Mesothelial cell of epicardium (in vitro differentiated cells): ENCODE data around the gene AFF3. TPM values are rescaled to one million over a fixed set of nuclear protein-coding genes. Genes with fewer than 3 reads are reported as not detected.

Experiments used
- DNase-seq, 2 experiments: peaks; one replicate each; pipeline ENCODE4 v3.0.0; 2021; ENCODE audit warnings: low spot score in 2 of 2; ENCODE audit not compliant: unreplicated experiment in 2 of 2
- H3K27ac Mint-ChIP-seq: 2 replicates; pipeline ENCODE4 v1.8.0; 2021; ENCODE audit warnings: mixed read lengths
- H3K27me3 Mint-ChIP-seq: 2 replicates; pipeline ENCODE4 v1.8.0; 2021; ENCODE audit warnings: low read depth, mixed read lengths
- H3K36me3 Mint-ChIP-seq: 2 replicates; pipeline ENCODE4 v1.8.0; 2021; ENCODE audit warnings: mixed read lengths
- H3K4me1 Mint-ChIP-seq: 2 replicates; pipeline ENCODE4 v1.8.0; 2021; ENCODE audit warnings: mixed read lengths
- H3K4me3 Mint-ChIP-seq: 2 replicates; pipeline ENCODE4 v1.8.0; 2021; ENCODE audit warnings: mild to moderate bottlenecking, moderate library complexity, mixed read lengths
- H3K9me3 Mint-ChIP-seq: 2 replicates; pipeline ENCODE4 v1.8.0; 2021; ENCODE audit warnings: mixed read lengths
- total RNA-seq: library from RNA; stranded (reverse); gene quantifications from 3 replicates; pipeline ENCODE4 v1.2.1, GENCODE V29; 2021
- TF ChIP-seq, protein P1 (sequence below): fragments of 200-600 bp; sonication (generic); IDR thresholded peaks from one replicate; pipeline ENCODE4 v1.5.0; 2021; ENCODE audit warnings: antibody characterized with exemption; ENCODE audit not compliant: unreplicated experiment

Gene AFF3
- total RNA-seq, 1 donor from 2014 or later: 14.4 TPM

DNA sequence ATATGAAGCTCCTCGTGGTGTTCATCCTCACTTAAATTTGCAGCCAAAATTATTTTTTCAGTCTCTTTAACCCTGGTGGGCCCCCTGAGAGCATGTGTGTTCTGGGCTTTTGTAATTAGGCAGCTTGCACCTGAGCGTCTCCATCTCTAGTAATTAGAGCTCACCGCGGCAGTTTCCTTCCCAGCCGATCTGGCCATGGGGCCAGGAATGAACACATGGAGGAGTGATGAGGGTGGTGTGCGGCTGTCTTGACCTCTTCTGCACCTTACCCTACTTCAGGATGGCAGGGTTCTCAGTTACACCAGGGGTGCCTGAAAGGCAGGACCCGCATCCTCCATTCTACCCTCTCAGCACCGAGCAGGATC, 98.5 kb downstream of the AFF3 start:
- TF ChIP-seq, protein P1, sequence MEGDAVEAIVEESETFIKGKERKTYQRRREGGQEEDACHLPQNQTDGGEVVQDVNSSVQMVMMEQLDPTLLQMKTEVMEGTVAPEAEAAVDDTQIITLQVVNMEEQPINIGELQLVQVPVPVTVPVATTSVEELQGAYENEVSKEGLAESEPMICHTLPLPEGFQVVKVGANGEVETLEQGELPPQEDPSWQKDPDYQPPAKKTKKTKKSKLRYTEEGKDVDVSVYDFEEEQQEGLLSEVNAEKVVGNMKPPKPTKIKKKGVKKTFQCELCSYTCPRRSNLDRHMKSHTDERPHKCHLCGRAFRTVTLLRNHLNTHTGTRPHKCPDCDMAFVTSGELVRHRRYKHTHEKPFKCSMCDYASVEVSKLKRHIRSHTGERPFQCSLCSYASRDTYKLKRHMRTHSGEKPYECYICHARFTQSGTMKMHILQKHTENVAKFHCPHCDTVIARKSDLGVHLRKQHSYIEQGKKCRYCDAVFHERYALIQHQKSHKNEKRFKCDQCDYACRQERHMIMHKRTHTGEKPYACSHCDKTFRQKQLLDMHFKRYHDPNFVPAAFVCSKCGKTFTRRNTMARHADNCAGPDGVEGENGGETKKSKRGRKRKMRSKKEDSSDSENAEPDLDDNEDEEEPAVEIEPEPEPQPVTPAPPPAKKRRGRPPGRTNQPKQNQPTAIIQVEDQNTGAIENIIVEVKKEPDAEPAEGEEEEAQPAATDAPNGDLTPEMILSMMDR: no peak
- no peaks in the 10 kb centered on the region for H3K9me3 Mint-ChIP-seq
- DNase-seq: no peak
- no peaks in the 10 kb centered on the region for H3K36me3 Mint-ChIP-seq
- no peak overlapping the region for H3K4me3 Mint-ChIP-seq
- H3K27me3 Mint-ChIP-seq: peaks cover 35% of the 10 kb centered on the region
- no peak overlapping the region for H3K27ac Mint-ChIP-seq
- H3K4me1 Mint-ChIP-seq: peaks cover 4% of the 10 kb centered on the region

DNA sequence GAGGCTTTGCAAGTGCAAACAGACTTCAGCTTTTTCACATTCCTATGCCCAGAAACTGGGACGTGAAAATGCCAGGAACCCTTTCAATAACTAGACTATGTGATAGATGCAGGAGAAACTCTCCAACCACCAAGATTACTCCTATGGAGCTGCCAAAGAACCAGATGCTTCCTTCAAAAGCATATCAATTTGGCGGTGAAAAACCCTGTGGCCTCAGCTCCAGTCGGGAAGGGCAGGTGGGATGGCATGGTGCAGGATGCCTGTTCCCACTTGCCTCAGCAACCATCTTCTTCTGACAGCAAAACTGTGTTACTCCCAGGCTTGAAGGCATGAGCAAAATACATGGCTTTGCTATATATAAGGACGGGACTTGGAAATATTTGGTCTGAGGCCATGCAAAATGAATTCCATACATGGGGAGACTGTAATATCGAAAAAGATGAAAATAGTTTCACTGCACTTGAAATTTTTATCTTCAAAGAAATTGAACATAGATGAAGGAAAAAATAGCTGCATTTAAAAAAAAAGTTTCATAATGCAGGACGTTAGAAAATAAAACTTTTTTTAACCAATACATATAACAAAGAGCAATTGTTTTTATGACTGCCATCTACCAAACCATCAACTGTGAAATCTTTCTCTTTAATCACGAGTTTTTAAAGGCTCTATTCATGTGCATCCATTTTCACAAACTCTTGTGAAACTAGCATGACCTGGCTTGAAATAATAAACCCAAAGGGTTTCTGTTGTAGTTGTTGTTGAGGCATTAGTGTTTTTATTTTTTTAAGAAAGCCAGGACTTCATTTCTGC, 99.1 kb downstream of the AFF3 start:
- H3K27me3 Mint-ChIP-seq: peaks cover 34% of the 10 kb centered on the region
- H3K4me1 Mint-ChIP-seq: peaks cover 4% of the 10 kb centered on the region
- TF ChIP-seq, protein P1: no peak
- H3K9me3 Mint-ChIP-seq: no peaks in the 10 kb centered on the region
- H3K36me3 Mint-ChIP-seq: no peaks in the 10 kb centered on the region
- H3K4me3 Mint-ChIP-seq: no peak overlapping the region
- no peak overlapping the region for H3K27ac Mint-ChIP-seq
- no peak for DNase-seq

DNA sequence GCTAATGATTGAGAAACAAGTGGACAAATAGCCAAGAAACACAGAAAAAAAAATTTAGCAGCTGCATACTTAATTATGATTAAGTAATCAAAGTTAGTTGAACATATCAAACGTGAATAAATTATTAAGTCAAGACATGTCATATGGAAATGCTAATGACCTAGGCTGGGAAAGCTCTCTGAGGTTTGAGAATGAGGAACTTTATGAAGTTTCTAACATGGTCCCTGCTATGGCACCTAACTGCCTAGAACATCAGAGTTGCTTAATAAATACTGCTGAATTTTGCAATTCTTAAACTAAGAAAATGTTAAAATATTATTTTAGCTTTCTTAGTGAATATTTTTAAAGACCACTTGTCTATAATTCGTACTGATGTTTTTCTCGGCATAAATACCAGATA, 99.8 kb downstream of the AFF3 start:
- no peaks in the 10 kb centered on the region for H3K36me3 Mint-ChIP-seq
- H3K27me3 Mint-ChIP-seq: peaks cover 28% of the 10 kb centered on the region
- peaks cover 4% of the 10 kb centered on the region for H3K4me1 Mint-ChIP-seq
- H3K9me3 Mint-ChIP-seq: no peaks in the 10 kb centered on the region
- no peak for DNase-seq
- no peak overlapping the region for H3K27ac Mint-ChIP-seq
- TF ChIP-seq, protein P1: no peak
- no peak overlapping the region for H3K4me3 Mint-ChIP-seq

DNA sequence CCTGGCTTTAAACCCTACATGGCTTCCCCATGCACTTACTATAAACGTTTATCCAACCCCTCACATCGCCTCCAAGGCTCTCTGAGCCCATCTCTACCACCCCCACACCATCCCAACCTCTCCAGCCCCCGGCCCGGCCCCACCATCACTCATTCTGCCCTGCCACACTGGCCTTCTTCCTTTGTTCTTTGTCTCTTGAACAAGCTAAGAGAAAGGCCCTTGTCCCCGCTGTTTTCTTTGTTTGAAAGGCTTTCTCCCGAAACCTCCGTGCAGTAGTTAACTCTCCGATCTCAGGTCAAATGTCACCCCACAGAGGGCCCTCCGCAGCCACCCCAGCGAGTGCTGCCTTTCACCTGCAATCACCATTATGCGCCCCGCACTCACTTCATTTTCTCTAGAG, 100.4 kb downstream of the AFF3 start:
- H3K36me3 Mint-ChIP-seq: no peaks in the 10 kb centered on the region
- no peak overlapping the region for H3K27ac Mint-ChIP-seq
- no peak for DNase-seq
- peaks cover 4% of the 10 kb centered on the region for H3K4me1 Mint-ChIP-seq
- TF ChIP-seq, protein P1: no peak
- no peak overlapping the region for H3K4me3 Mint-ChIP-seq
- H3K27me3 Mint-ChIP-seq: peaks cover 28% of the 10 kb centered on the region
- no peaks in the 10 kb centered on the region for H3K9me3 Mint-ChIP-seq

DNA sequence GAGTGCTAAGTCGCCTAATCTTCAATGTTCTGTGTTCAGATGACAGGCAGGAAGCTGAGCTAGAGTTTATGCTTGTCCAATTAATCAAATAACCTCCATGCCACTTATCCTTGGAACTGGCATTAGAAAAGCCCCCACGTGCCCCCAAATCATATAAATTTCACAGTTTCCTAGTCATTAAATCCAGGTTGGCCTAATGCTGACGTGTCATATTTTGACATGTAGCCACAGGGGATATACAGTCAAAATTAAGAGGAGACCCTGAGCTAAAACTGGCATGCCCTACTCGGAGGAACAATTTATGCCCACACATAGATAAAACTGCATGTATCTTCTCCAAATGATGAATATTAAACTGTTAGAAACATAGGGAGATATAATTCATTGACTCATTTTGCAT, 101.0 kb downstream of the AFF3 start:
- Mint-ChIP-seq H3K4me3 (no peak overlapping the region), H3K4me1 (peaks cover 4% of the 10 kb centered on the region)

More for the DNA sequence above, 101.0 kb downstream of the AFF3 start:
- no peaks in the 10 kb centered on the region for H3K36me3 Mint-ChIP-seq
- peaks cover 28% of the 10 kb centered on the region for H3K27me3 Mint-ChIP-seq
- no peak overlapping the region for H3K27ac Mint-ChIP-seq
- TF ChIP-seq, protein P1: no peak
- no peaks in the 10 kb centered on the region for H3K9me3 Mint-ChIP-seq
- no peak for DNase-seq
